ENCODE measurements around the gene DNAH17.

The DNAH17 gene

GRCh38 chr17:78577296-78577695 is at the start of gene DNAH17:
Gene DNAH17 (minus strand): TSS chr17:78577396. CDS start chr17:78575057, 2,339 bp downstream.
- DNase-seq (ENCODE audit: low spot score): no peak
- CTCF ChIA-PET: no interaction called here
- POLR2A ChIA-PET (ENCODE audit: low non-redundant PET): no interaction called here
- H3K27ac ChIP-seq: no peak within 1 kb of the TSS
- TF ChIP-seq, protein P1, sequence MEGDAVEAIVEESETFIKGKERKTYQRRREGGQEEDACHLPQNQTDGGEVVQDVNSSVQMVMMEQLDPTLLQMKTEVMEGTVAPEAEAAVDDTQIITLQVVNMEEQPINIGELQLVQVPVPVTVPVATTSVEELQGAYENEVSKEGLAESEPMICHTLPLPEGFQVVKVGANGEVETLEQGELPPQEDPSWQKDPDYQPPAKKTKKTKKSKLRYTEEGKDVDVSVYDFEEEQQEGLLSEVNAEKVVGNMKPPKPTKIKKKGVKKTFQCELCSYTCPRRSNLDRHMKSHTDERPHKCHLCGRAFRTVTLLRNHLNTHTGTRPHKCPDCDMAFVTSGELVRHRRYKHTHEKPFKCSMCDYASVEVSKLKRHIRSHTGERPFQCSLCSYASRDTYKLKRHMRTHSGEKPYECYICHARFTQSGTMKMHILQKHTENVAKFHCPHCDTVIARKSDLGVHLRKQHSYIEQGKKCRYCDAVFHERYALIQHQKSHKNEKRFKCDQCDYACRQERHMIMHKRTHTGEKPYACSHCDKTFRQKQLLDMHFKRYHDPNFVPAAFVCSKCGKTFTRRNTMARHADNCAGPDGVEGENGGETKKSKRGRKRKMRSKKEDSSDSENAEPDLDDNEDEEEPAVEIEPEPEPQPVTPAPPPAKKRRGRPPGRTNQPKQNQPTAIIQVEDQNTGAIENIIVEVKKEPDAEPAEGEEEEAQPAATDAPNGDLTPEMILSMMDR (conservative IDR thresholded peaks at IDR 0.05; ENCODE audit: low read depth): no peak

- TF ChIP-seq, protein P1 (conservative IDR thresholded peaks at IDR 0.05; ENCODE audit: low read depth): no peak
- H3K27ac ChIP-seq: no peak overlapping the region
- no peak for DNase-seq (ENCODE audit: low spot score)
- ChIA-PET CTCF (no interaction called here), POLR2A (ENCODE audit: low non-redundant PET) (no interaction called here)
Measured at GRCh38 chr17:78624324-78625151, 47.3 kb upstream of the DNAH17 start.

DNA sequence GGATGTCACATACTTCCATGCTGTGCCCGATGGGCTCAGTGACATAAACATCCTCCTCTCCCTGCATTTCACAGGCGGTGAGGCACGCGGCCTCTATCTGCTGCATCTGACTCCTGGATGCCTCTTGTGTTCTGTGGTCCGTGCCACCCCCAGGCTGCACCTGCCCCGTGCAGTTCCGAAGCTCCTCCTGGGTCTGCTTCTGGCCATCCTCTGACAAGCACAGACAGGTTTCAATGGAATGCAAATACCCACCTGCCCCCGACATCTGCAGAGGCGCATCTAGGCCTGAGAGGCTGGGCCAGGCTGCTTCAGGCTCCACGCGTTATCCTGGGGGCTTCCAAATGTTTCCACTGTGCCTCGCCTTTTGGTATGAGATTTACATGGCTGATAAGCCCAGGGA is 46.3 kb upstream of the DNAH17 start:
- DNase-seq (ENCODE audit: low spot score): no peak
- ChIA-PET CTCF (interaction anchor here (0.6 kb wide), 1 partner anchor 18 kb away, joined by 5 read pairs; no protein-coding TSS in a partner anchor), POLR2A (ENCODE audit: low non-redundant PET) (no interaction called here)
- H3K27ac ChIP-seq: no peak overlapping the region
- TF ChIP-seq, protein P1 (conservative IDR thresholded peaks at IDR 0.05; ENCODE audit: low read depth): no peak

DNA sequence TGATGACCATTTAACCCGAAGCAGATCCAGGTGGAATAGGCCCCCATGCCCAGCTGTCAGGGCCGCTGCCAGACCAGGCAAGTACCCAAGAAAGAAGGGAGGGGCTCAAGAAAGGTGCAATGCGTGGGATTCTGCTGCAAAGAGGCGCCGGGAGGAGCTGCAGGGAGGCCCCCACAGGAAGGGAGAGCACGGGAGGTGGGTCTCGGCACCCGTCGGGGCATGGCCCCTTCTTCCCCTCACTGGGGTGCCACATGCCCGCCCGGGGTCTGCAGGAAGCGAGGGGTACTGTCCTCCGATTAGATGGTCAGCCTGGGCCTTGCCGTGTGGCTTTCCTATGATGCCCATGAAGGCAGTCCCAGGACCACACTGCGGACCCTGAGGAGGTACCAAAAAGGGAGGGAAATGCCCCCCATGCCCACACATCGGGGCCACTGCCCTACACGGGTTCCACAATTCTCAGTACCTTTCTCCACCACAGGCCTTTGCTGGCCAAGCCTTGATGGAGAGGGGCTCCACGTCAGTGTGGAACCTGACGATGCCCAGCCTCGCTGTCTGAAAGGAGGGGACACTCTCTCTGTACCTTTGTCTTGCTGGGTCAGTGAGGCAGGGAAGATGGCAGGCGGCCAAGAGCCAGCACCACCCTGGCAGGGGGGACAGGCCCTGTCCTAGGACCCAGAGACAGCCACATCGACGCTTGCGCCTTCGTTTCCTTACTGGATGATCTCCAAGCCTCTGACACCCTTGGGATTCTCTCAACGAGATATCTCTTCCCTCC is 45.5 kb upstream of the DNAH17 start:
- POLR2A ChIA-PET (ENCODE audit: low non-redundant PET): no interaction called here
- CTCF ChIA-PET: interaction anchor here (0.6 kb wide), 1 partner anchor 18 kb away, joined by 5 read pairs; no protein-coding TSS in a partner anchor
- H3K27ac ChIP-seq: no peak overlapping the region
- TF ChIP-seq, protein P1 (conservative IDR thresholded peaks at IDR 0.05; ENCODE audit: low read depth): no peak
- no peak for DNase-seq (ENCODE audit: low spot score)

DNA sequence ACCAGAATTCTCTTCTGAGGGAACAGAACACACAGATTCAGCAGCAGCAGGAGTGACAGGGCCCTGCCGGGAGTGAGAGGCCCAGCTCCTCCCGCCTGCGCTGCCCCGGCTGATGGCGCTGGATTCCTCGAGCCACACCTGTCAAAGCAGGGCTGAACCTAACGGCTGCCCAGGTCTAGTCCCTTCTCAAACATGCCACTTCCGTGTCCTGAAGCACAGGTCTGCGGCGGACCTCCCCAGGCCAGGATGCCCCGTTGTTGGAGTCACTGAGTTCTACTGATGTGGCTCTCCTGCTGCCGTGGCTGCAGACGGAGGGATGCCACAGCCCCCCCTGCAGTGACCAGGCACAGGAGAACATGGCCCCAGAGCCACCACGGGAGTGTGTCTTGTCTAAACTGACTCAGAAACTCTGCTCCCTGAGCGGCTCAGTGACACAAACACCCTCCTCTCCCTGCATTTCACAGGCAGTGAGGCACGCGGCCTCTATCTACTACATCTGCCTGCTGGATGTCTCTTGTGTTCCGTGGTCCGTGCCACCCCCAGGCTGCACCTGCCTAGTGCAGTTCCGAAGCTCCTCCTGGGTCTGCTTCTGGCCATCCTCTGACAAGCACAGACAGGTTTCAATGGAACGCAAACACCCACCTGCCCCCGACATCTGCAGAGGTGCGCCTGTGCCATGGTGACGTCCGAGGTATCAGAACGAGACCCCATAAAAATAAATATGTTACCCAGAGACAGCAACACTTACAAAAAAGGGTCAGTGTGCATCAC is 44.7 kb upstream of the DNAH17 start:
- ChIA-PET CTCF (interaction anchor here (0.6 kb wide), 1 partner anchor 32 kb away, joined by 4 read pairs; no protein-coding TSS in a partner anchor), POLR2A (ENCODE audit: low non-redundant PET) (no interaction called here)
- H3K27ac ChIP-seq: no peak overlapping the region
- TF ChIP-seq, protein P1 (conservative IDR thresholded peaks at IDR 0.05; ENCODE audit: low read depth): no peak
- DNase-seq (ENCODE audit: low spot score): no peak

GRCh38 chr17:78620099-78620498 is 42.9 kb upstream of the DNAH17 start:
- H3K27ac ChIP-seq: no peak overlapping the region
- TF ChIP-seq, protein P1 (conservative IDR thresholded peaks at IDR 0.05; ENCODE audit: low read depth): no peak
- ChIA-PET CTCF (no interaction called here), POLR2A (ENCODE audit: low non-redundant PET) (no interaction called here)
- no peak for DNase-seq (ENCODE audit: low spot score)
